ENCODE results near the gene AFAP1.

- no peak for TF ChIP-seq SP1 (IDR thresholded peaks at IDR 0.05)
- no peak for TF ChIP-seq ZNF384 (IDR thresholded peaks at IDR 0.05)
Measured at GRCh38 chr4:7810783-7811535, 128.7 kb downstream of the AFAP1 start.
